ENCODE data around the gene BTG1.

The BTG1 gene

GRCh38 chr12:92167075-92167474, 21.4 kb upstream of the BTG1 start:
- FAIRE-seq: no peak
- TF ChIP-seq CTCF (IDR thresholded peaks at IDR 0.05; ENCODE audit: insufficient read depth, missing control alignments): no peak
- DNase-seq (ENCODE audit: insufficient read length, low spot score): no peak

GRCh38 chr12:92164712-92165111, 19.1 kb upstream of the BTG1 start:
- DNase-seq (ENCODE audit: insufficient read length, low spot score) (no peak), FAIRE-seq (no peak)
- TF ChIP-seq CTCF (IDR thresholded peaks at IDR 0.05; ENCODE audit: insufficient read depth, missing control alignments): no peak

- no peak for TF ChIP-seq CTCF (IDR thresholded peaks at IDR 0.05; ENCODE audit: insufficient read depth, missing control alignments)
- FAIRE-seq (no peak), DNase-seq (ENCODE audit: insufficient read length, low spot score) (no peak)
Observed at GRCh38 chr12:92162079-92162478, 16.4 kb upstream of the BTG1 start.

GRCh38 chr12:92158796-92159439, 13.3 kb upstream of the BTG1 start:
- DNase-seq (ENCODE audit: insufficient read length, low spot score) (no peak), FAIRE-seq (no peak)

GRCh38 chr12:92156704-92157395, 11.2 kb upstream of the BTG1 start:
- no peak for DNase-seq (ENCODE audit: insufficient read length, low spot score)
- no peak for TF ChIP-seq CTCF (IDR thresholded peaks at IDR 0.05; ENCODE audit: insufficient read depth, missing control alignments)
- no peak for FAIRE-seq

More at GRCh38 chr12:92158796-92159439, 13.3 kb upstream of the BTG1 start:
- no peak for TF ChIP-seq CTCF (IDR thresholded peaks at IDR 0.05; ENCODE audit: insufficient read depth, missing control alignments)

- TF ChIP-seq CTCF (IDR thresholded peaks at IDR 0.05; ENCODE audit: insufficient read depth, missing control alignments): no peak
- FAIRE-seq (no peak), DNase-seq (ENCODE audit: insufficient read length, low spot score) (no peak)
Observed at GRCh38 chr12:92156139-92156538, 10.5 kb upstream of the BTG1 start.

GRCh38 chr12:92155733-92156132, 10.1 kb upstream of the BTG1 start:
- DNase-seq (ENCODE audit: insufficient read length, low spot score) (no peak), FAIRE-seq (no peak)
- TF ChIP-seq CTCF (IDR thresholded peaks at IDR 0.05; ENCODE audit: insufficient read depth, missing control alignments): no peak

Measured in D721Med (cell line).